ENCODE data around the gene OR2T34.
"Not testable (repeated sequence)": the region's sequence is repeated elsewhere in the genome, so short reads cannot be mapped to it uniquely, and the experiment has no call there.

OR2T34 gene

GRCh38 chr1:248565530-248566373 is 8.8 kb downstream of the OR2T34 start:
- not testable (repeated sequence) for DNase-seq (ENCODE audit: low spot score); FAIRE-seq

DNA sequence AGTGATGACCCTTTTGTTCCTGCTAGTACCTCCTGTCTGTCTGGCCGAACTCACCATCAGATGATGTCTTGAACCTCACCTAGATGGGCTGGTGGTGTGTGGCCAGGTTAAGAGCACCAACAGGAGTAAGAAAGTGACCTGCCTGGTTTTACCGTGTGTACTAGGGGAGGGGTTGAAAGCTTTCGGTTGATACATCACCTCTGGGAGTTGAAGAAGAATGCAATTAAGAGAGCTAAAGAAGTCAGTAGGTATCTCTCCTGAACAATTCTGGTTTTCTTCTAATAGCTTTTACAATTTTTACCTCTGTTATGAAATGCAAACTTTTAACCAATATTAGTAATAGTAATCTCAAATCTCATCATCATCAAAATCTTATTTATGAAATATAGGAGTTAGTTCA is 11.9 kb downstream of the OR2T34 start, which contains the start of gene OR2T29:
Gene OR2T29 (minus strand): TSS at position 101 of the 400 bp plus-strand sequence. CDS start 3,281 bp downstream, outside the sequence.
- not testable (repeated sequence) for DNase-seq (ENCODE audit: low spot score); FAIRE-seq

- peak; percentile 48 for FAIRE-seq
- not testable (repeated sequence) for DNase-seq (ENCODE audit: low spot score)
Measured at GRCh38 chr1:248551027-248551426, 23.5 kb downstream of the OR2T34 start.

GRCh38 chr1:248547383-248547782 is 27.2 kb downstream of the OR2T34 start:
- not testable (repeated sequence) for FAIRE-seq; DNase-seq (ENCODE audit: low spot score)

- DNase-seq (ENCODE audit: low spot score); FAIRE-seq: not testable (repeated sequence)
Measured at GRCh38 chr1:248537449-248537848, 37.1 kb downstream of the OR2T34 start.
